SU-DHL-6 (cell line): ENCODE measurements around the gene STK36.

Experiments
- CTCF ChIP-seq: fragments of 200-600 bp; sonication (generic); IDR thresholded peaks from one replicate; pipeline ENCODE4 v1.5.1; 2017; ENCODE audit warnings: antibody characterized with exemption, mild to moderate bottlenecking, low read length, moderate library complexity; ENCODE audit not compliant: insufficient read depth, poor library complexity, severe bottlenecking
- EZH2phosphoT487 ChIP-seq: fragments of 200-600 bp; sonication (generic), shearing (Covaris generic); conservative IDR thresholded peaks from 2 replicates; pipeline ENCODE4 v1.6.1; 2018; ENCODE audit warnings: mild to moderate bottlenecking, antibody characterized with exemption, low read length, moderate library complexity, mixed read lengths

- TF ChIP-seq CTCF (no peak), EZH2phosphoT487 (no peak)
These were observed 8.0 kb upstream of the STK36 start for GRCh38 chr2:218663901-218664300.
